HepG2 (cell line): ENCODE results near the gene ERCC4. TPM values are rescaled to one million over a fixed set of nuclear protein-coding genes. Genes with fewer than 3 reads are reported as not detected.

Experiments
- ATAC-seq: fragments of 200-7000 bp; cut with Tn5 transposase; 3 replicates; pipeline ENCODE4 v1.9.1; 2020; ENCODE audit warnings: mild to moderate bottlenecking, moderate library complexity
- BruUV-seq: library from RNA; stranded (reverse); fragments of 400-500 nt; replicated peaks from 2 replicates; lab custom pipeline; 2021; lab: Mats Ljungman, UMichigan
- CTCF ChIA-PET: fragments of 300-600 bp; formaldehyde crosslinking; extraction: SDS; loops from one replicate; lab custom pipeline; 2021; ENCODE audit warnings: low total read pairs, inconsistent platforms, low intra/inter-chr PET ratio; lab: Yijun Ruan, JAX
- POLR2A ChIA-PET: fragments of 350-600 bp; sonication (Branson Sonifier 250); formaldehyde crosslinking; loops from one replicate; lab custom pipeline; 2020; ENCODE audit warnings: antibody characterized with exemption, inconsistent platforms; lab: Yijun Ruan, JAX
- DNase-seq: peaks from one replicate; pipeline ENCODE4 v3.0.0-alpha.2; 2015; ENCODE audit warnings: low spot score
- FAIRE-seq: peaks from 3 replicates; lab custom pipeline; 2011; peaks lifted over from hg19 to GRCh38; lab: Jason Lieb, UNC
- H2AFZ ChIP-seq: one replicate; pipeline ENCODE4 v1.6.1; 2011; ENCODE audit warnings: low read length, inconsistent platforms
- H3K27ac ChIP-seq: fragments of 300-600 bp; 3 replicates; pipeline ENCODE4 v1.8.0; 2011; ENCODE audit warnings: mixed run types, mild to moderate bottlenecking, mixed read lengths, low read length, inconsistent platforms; ENCODE audit not compliant: insufficient read depth; ENCODE audit errors: extremely low read length
- H3K27me3 ChIP-seq, 2 experiments: fragments of 200-600 bp in 1 of 2; 2 replicates in 1 of 2; 3 replicates in 1 of 2; pipeline versions ENCODE4 v1.6.0 to v1.8.0; 2011; ENCODE audit warnings: low read length in 2 of 2, mild to moderate bottlenecking in 2 of 2, moderate library complexity in 2 of 2, inconsistent platforms in 1 of 2; ENCODE audit not compliant: insufficient read depth in 2 of 2, control insufficient read depth in 1 of 2
- H3K36me3 ChIP-seq, 2 experiments: fragments of 200-600 bp in 1 of 2; replicated peaks in 1 of 2; 2 replicates in 1 of 2; 3 replicates in 1 of 2; pipeline versions ENCODE4 v1.5.1 to v1.8.0; 2011; ENCODE audit warnings: low read length in 2 of 2, inconsistent platforms in 1 of 2; ENCODE audit not compliant: insufficient read depth in 2 of 2, control insufficient read depth in 1 of 2
- H3K4me1 ChIP-seq: 2 replicates; pipeline ENCODE4 v1.5.1; 2012; ENCODE audit warnings: low read length, inconsistent platforms; ENCODE audit not compliant: insufficient read depth
- H3K4me2 ChIP-seq: 2 replicates; pipeline ENCODE4 v1.6.0; 2011; ENCODE audit warnings: low read depth, low read length, inconsistent platforms
- H3K4me3 ChIP-seq, 3 experiments: fragments of 200-600 bp in 1 of 3; sonication (generic), shearing (Covaris generic) in 1 of 3; replicated peaks in 1 of 3; 2 replicates each; pipeline ENCODE4 v1.5.1; 2011 to 2016; ENCODE audit warnings: low read length in 3 of 3, inconsistent platforms in 2 of 3, low read depth in 2 of 3, mild to moderate bottlenecking in 2 of 3, control low read depth in 1 of 3, mixed read lengths in 1 of 3; ENCODE audit not compliant: insufficient read depth in 1 of 3
- H3K79me2 ChIP-seq: one replicate; pipeline ENCODE4 v1.6.1; 2011; ENCODE audit warnings: low read length, inconsistent platforms; ENCODE audit not compliant: insufficient read depth
- H3K9ac ChIP-seq: 2 replicates; pipeline ENCODE4 v1.6.0; 2011; ENCODE audit warnings: mild to moderate bottlenecking, low read depth, low read length, inconsistent platforms; ENCODE audit not compliant: insufficient read depth
- H3K9me3 ChIP-seq: 2 replicates; pipeline ENCODE4 v1.5.1; 2012; ENCODE audit warnings: mild to moderate bottlenecking, low read length
- H4K20me1 ChIP-seq: 2 replicates; pipeline ENCODE4 v1.6.0; 2011; ENCODE audit warnings: inconsistent platforms, mild to moderate bottlenecking, low read length, moderate library complexity; ENCODE audit not compliant: insufficient read depth
- CENPBD1 ChIP-seq: sonication (generic); formaldehyde crosslinking; IDR thresholded peaks from 2 replicates; pipeline ENCODE4 v1.8.0; 2022; ENCODE audit warnings: missing genetic modification reagents, low read depth, mild to moderate bottlenecking, borderline replicate concordance
- EP300 ChIP-seq, 3 experiments: sonication (generic) in 1 of 3; formaldehyde crosslinking in 1 of 3; IDR thresholded peaks; 2 replicates each; pipeline versions ENCODE4 v1.5.1 to v1.6.1; 2011 to 2020; ENCODE audit warnings: low read depth in 2 of 3, low read length in 2 of 3, borderline replicate concordance in 1 of 3, improper control_type of control experiment in 1 of 3, mild to moderate bottlenecking in 1 of 3, missing genetic modification reagents in 1 of 3, moderate library complexity in 1 of 3
- GATAD2A ChIP-seq: IDR thresholded peaks from 2 replicates; pipeline ENCODE4 v1.6.1; 2016
- GMEB1 ChIP-seq: sonication (generic); formaldehyde crosslinking; IDR thresholded peaks from 2 replicates; pipeline ENCODE4 v1.5.1; 2020; ENCODE audit warnings: missing genetic modification reagents, mild to moderate bottlenecking, borderline replicate concordance
- KAT2B ChIP-seq: fragments of 150-350 bp; IDR thresholded peaks from 2 replicates; pipeline ENCODE4 v1.6.1; 2014; ENCODE audit warnings: low read depth, low read length, borderline replicate concordance
- NCOR1 ChIP-seq: fragments of 200-600 bp; sonication (generic); IDR thresholded peaks from 2 replicates; pipeline ENCODE4 v1.7.0; 2017; ENCODE audit warnings: antibody characterized with exemption, low read length, borderline replicate concordance
- NFE2L1 ChIP-seq: sonication (generic); formaldehyde crosslinking; IDR thresholded peaks from 2 replicates; pipeline ENCODE4 v1.4.0; 2020; ENCODE audit warnings: missing genetic modification reagents, mild to moderate bottlenecking, borderline replicate concordance
- NFIB ChIP-seq: sonication (generic); formaldehyde crosslinking; IDR thresholded peaks from 2 replicates; pipeline ENCODE4 v1.9.0; 2021; ENCODE audit warnings: missing genetic modification reagents, mild to moderate bottlenecking, borderline replicate concordance
- NR2F1 ChIP-seq, 2 experiments: fragments of 450-650 bp in 1 of 2; formaldehyde crosslinking in 1 of 2; IDR thresholded peaks; 2 replicates each; pipeline versions ENCODE4 v1.5.0 to v1.6.1; 2016 to 2020; ENCODE audit warnings: mild to moderate bottlenecking in 1 of 2, missing compliant biosample characterization in 1 of 2, missing genetic modification reagents in 1 of 2, moderate library complexity in 1 of 2
- PTBP1 ChIP-seq: fragments of 200-400 bp; formaldehyde crosslinking; IDR thresholded peaks from 2 replicates; pipeline ENCODE4 v1.6.1; 2018; ENCODE audit warnings: low read length, low read depth; ENCODE audit not compliant: poor library complexity, severe bottlenecking
- SMAD9 ChIP-seq: sonication (generic); formaldehyde crosslinking; IDR thresholded peaks from 2 replicates; pipeline ENCODE4 v1.5.1; 2020; ENCODE audit warnings: mild to moderate bottlenecking, missing genetic modification reagents
- SNAPC2 ChIP-seq: sonication (generic); formaldehyde crosslinking; IDR thresholded peaks from 2 replicates; pipeline ENCODE4 v1.8.1; 2022; ENCODE audit warnings: mild to moderate bottlenecking, missing genetic modification reagents
- SP2 ChIP-seq: sonication (generic); formaldehyde crosslinking; IDR thresholded peaks from 2 replicates; pipeline ENCODE4 v1.5.1; 2020; ENCODE audit warnings: mild to moderate bottlenecking, missing genetic modification reagents
- TOPORS ChIP-seq: sonication (generic); formaldehyde crosslinking; IDR thresholded peaks from 2 replicates; pipeline ENCODE4 v1.8.0; 2023; ENCODE audit warnings: mild to moderate bottlenecking, missing genetic modification reagents
- ZNF12 ChIP-seq: sonication (generic); formaldehyde crosslinking; IDR thresholded peaks from 2 replicates; pipeline ENCODE4 v1.5.0; 2020; ENCODE audit warnings: missing genetic modification reagents
- ZNF224 ChIP-seq: sonication (generic); formaldehyde crosslinking; IDR thresholded peaks from 2 replicates; pipeline ENCODE4 v1.5.0; 2020; ENCODE audit warnings: mild to moderate bottlenecking, missing genetic modification reagents
- ZNF225 ChIP-seq: sonication (generic); formaldehyde crosslinking; IDR thresholded peaks from 2 replicates; pipeline ENCODE4 v1.4.0; 2020; ENCODE audit warnings: mild to moderate bottlenecking, missing genetic modification reagents
- ZNF484 ChIP-seq: sonication (generic); formaldehyde crosslinking; IDR thresholded peaks from 2 replicates; pipeline ENCODE4 v1.5.1; 2020; ENCODE audit warnings: mild to moderate bottlenecking, low read depth, missing genetic modification reagents, borderline replicate concordance
- ZNF770 ChIP-seq: sonication (generic); formaldehyde crosslinking; IDR thresholded peaks from 2 replicates; pipeline ENCODE4 v1.5.0; 2020; ENCODE audit warnings: mild to moderate bottlenecking, missing genetic modification reagents
- WGBS: methylation state at CpG from one replicate; pipeline ENCODE4 v1.1.6; 2017; ENCODE audit warnings: low lambda C conversion rate; 5-methylcytosine and 5-hydroxymethylcytosine counted together
- in situ Hi-C: cut with HindIII; loops from 2 replicates; pipeline ENCODE4 v1.10.0; 2017; ENCODE audit warnings: low pct_unique_long_range_greater_than_20kb; ENCODE audit not compliant: extremely low pct_ligation_motif_present
- intact Hi-C: fragments of 100-400 bp; cut with micrococcal nuclease; formaldehyde crosslinking; loops from one replicate; pipeline ENCODE4 v1.10.0; 2022; ENCODE audit not compliant: unreplicated experiment
- polyA plus RNA-seq, 8 experiments: library from polyadenylated mRNA; depleted of rRNA in 3 of 8; stranded (reverse) in 7 of 8; unstranded in 1 of 8; fragments of >200 nt; fragmentation: Illumina TruSeq in 4 of 8; extraction: Trizol in 4 of 8; gene quantifications; 2 replicates each; pipeline versions ENCODE4 v1.2.1 to v1.2.3, GENCODE V29; 2011 to 2016; ENCODE audit warnings: low read depth in 4 of 8, missing spikeins in 1 of 8, mixed read lengths in 1 of 8; ENCODE audit not compliant: insufficient read depth in 1 of 8
- total RNA-seq, 5 experiments: library from RNA; depleted of rRNA; stranded (reverse); fragments of >200 nt; fragmentation: Illumina TruSeq; extraction: Trizol; gene quantifications; 2 replicates each; pipeline ENCODE4 v1.2.3, GENCODE V29; 2016; ENCODE audit warnings: low read depth in 1 of 5

ERCC4 gene
- total and polyA plus RNA-seq, 2 of the 13 experiments (the other 11 are each of a cell fraction or from before 2014, with no cell fraction given) = 5.4 to 15.2 TPM

- Histone ChIP-seq H2AFZ (no peak overlapping the region), H4K20me1 (no peaks in the 10 kb centered on the region), H3K4me2 (no peak overlapping the region), H3K9ac (no peak overlapping the region), H3K27me3 (no peaks in the 10 kb centered on the region), H3K36me3 (peaks cover 7 to 27% of the 10 kb centered on the region in 2 experiments), H3K4me3 (no peak overlapping the region), H3K9me3 (no peaks in the 10 kb centered on the region), H3K4me1 (peaks cover 10% of the 10 kb centered on the region), H3K79me2 (no peaks in the 10 kb centered on the region), H3K27ac (no peak overlapping the region)
- intact Hi-C loops (no loop called here), in situ Hi-C loops (no loop called here)
- POLR2A ChIA-PET = interaction anchor here (0.9 kb wide), 1 partner anchor 10 kb away, joined by 3 read pairs; no protein-coding TSS in a partner anchor
- ATAC-seq = no peak
- WGBS = 74% methylated on average over 9 of the region's 9 CpGs
- no peak for FAIRE-seq
- no TSS peak for BruUV-seq
- peak; percentile 46 for DNase-seq
- CTCF ChIA-PET = no interaction called here
- no peak for TF ChIP-seq CENPBD1 (CRISPR knock-in tag)
- no peak for TF ChIP-seq GMEB1 (CRISPR knock-in tag)
- TF ChIP-seq ZNF484 (CRISPR knock-in tag) = no peak
- no peak for TF ChIP-seq SMAD9 (CRISPR knock-in tag)
- no peak for TF ChIP-seq ZNF224
- peak; percentile 92 for TF ChIP-seq ZNF12 (CRISPR knock-in tag)
- peak; percentile 34; the same call in 1 of the 2 replicates for TF ChIP-seq ZNF770
- TF ChIP-seq EP300 (IDR thresholded peaks at IDR 0.05; ENCODE audit: low read depth in 2 of 2, low read length in 2 of 2) = no peak
- TF ChIP-seq EP300 (CRISPR knock-in tag; IDR thresholded peaks at IDR 0.05; ENCODE audit: borderline replicate concordance) = no peak
- no peak for TF ChIP-seq GATAD2A
- 0 out of 2 replicates have a peak, but pooled peaks have one; percentile 63 for TF ChIP-seq NFIB (CRISPR knock-in tag)
- no peak for TF ChIP-seq PTBP1
- TF ChIP-seq SNAPC2 (CRISPR knock-in tag) = no peak
- 0 out of 4 replicates have a peak, but pooled peaks of 1 of the 2 experiments have one; percentile 5 for TF ChIP-seq NR2F1 (CRISPR knock-in tag; IDR thresholded peaks at IDR 0.05)
- TF ChIP-seq NCOR1 = peak; percentile 30; the same call in 1 of the 2 replicates
- no peak for TF ChIP-seq NFE2L1 (CRISPR knock-in tag)
- TF ChIP-seq KAT2B = no peak
- TF ChIP-seq TOPORS (CRISPR knock-in tag) = no peak
- no peak for TF ChIP-seq SP2
- TF ChIP-seq ZNF225 (CRISPR knock-in tag) = no peak
Measured at GRCh38 chr16:13945744-13946485, 26.0 kb downstream of the ERCC4 start.
